Stimulated activated naive CD8-positive, alpha-beta T cell treated with anti-CD3 and anti-CD28 coated beads, Interleukin-15, Interleukin-2, amounts not matched to agents 100 ng/mL and 50 ng/mL, for 24 hours (primary cell): ENCODE data around the gene RB1.
A peak's percentile ranks its signal among the peaks of the same experiment; 100 is the strongest.
"Not testable (repeated sequence)": the region's sequence is repeated elsewhere in the genome, so short reads cannot be mapped to it uniquely, and the experiment has no call there.

Experiments
- H3K27ac Mint-ChIP-seq: one replicate; pipeline ENCODE4 v1.8.0; 2021; ENCODE audit warnings: mild to moderate bottlenecking, mixed read lengths
- H3K27me3 Mint-ChIP-seq: one replicate; pipeline ENCODE4 v1.8.0; 2021; ENCODE audit warnings: mixed read lengths
- H3K36me3 Mint-ChIP-seq: one replicate; pipeline ENCODE4 v1.8.0; 2021; ENCODE audit warnings: low read depth, mixed read lengths
- H3K4me1 Mint-ChIP-seq: one replicate; pipeline ENCODE4 v1.8.0; 2021; ENCODE audit warnings: low read depth, mixed read lengths
- H3K4me3 Mint-ChIP-seq: one replicate; pipeline ENCODE4 v1.8.0; 2021; ENCODE audit warnings: mild to moderate bottlenecking, mixed read lengths
- H3K9me3 Mint-ChIP-seq: one replicate; pipeline ENCODE4 v1.8.0; 2021; ENCODE audit warnings: mixed read lengths

The RB1 gene

GRCh38 chr13:48317511-48318376 lies 14.2 kb downstream of the RB1 start:
- H3K27ac Mint-ChIP-seq = no peak overlapping the region
- H3K27me3 Mint-ChIP-seq = no peaks in the 10 kb centered on the region
- peaks cover 4% of the 10 kb centered on the region for H3K9me3 Mint-ChIP-seq
- H3K4me1 Mint-ChIP-seq = peaks cover 49% of the 10 kb centered on the region
- peaks cover 67% of the 10 kb centered on the region for H3K36me3 Mint-ChIP-seq
- H3K4me3 Mint-ChIP-seq = no peak overlapping the region

DNA sequence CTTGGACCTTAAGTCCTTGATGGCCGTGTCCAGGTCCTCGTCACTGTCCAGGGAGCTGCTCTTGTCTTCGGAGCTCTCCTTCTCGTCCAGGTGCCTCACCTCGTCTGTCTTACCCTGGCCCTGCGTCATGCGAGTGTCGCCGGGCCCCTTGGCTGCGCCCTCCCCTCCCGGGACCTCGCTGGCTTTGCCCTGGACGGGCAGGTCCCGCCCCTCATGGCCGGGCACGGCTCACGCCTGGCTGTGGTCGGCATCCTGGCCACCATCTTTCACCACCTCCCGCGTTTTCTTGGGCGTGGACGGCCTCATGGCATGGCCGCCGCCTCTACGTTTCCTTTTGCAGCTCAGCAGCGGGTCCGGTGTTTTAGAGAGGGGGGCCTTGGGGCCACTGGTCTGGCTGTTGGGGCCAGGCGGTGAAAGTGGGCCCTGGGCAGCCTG lies 14.8 kb downstream of the RB1 start:
- H3K36me3 Mint-ChIP-seq = peaks cover 64% of the 10 kb centered on the region
- no peaks in the 10 kb centered on the region for H3K27me3 Mint-ChIP-seq
- peak overlapping the region; percentile 41 for H3K4me3 Mint-ChIP-seq
- H3K27ac Mint-ChIP-seq = no peak overlapping the region
- peaks cover 49% of the 10 kb centered on the region for H3K4me1 Mint-ChIP-seq
- H3K9me3 Mint-ChIP-seq = peaks cover 4% of the 10 kb centered on the region

DNA sequence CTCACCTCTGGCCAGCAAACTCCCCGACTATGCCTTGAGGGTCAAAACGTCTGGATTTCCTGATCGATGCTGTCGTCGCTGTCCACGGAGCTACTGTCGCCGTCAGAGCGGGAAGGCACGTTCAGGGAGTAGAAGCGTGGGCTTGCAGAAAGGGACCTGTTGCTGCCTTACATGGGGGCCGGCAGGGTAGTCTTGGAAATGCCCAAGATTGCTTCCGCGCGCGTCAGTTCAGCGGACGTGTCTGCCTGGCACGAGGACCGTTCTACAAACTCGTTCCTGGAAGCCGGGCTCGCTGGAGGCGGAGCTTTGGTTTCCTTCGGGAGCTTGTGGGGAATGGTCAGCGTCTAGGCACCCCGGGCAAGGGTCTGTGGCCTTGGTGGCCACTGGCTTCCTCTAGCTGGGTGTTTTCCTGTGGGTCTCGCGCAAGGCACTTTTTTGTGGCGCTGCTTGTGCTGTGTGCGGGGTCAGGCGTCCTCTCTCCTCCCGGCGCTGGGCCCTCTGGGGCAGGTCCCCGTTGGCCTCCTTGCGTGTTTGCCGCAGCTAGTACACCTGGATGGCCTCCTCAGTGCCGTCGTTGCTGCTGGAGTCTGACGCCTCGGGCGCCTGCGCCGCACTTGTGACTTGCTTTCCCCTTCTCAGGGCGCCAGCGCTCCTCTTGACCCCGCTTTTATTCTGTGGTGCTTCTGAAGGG lies 15.4 kb downstream of the RB1 start:
- no peaks in the 10 kb centered on the region for H3K27me3 Mint-ChIP-seq
- peaks cover 51% of the 10 kb centered on the region for H3K4me1 Mint-ChIP-seq
- peaks cover 4% of the 10 kb centered on the region for H3K9me3 Mint-ChIP-seq
- H3K27ac Mint-ChIP-seq = no peak overlapping the region
- peaks cover 63% of the 10 kb centered on the region for H3K36me3 Mint-ChIP-seq
- H3K4me3 Mint-ChIP-seq = peak overlapping the region; percentile 78

DNA sequence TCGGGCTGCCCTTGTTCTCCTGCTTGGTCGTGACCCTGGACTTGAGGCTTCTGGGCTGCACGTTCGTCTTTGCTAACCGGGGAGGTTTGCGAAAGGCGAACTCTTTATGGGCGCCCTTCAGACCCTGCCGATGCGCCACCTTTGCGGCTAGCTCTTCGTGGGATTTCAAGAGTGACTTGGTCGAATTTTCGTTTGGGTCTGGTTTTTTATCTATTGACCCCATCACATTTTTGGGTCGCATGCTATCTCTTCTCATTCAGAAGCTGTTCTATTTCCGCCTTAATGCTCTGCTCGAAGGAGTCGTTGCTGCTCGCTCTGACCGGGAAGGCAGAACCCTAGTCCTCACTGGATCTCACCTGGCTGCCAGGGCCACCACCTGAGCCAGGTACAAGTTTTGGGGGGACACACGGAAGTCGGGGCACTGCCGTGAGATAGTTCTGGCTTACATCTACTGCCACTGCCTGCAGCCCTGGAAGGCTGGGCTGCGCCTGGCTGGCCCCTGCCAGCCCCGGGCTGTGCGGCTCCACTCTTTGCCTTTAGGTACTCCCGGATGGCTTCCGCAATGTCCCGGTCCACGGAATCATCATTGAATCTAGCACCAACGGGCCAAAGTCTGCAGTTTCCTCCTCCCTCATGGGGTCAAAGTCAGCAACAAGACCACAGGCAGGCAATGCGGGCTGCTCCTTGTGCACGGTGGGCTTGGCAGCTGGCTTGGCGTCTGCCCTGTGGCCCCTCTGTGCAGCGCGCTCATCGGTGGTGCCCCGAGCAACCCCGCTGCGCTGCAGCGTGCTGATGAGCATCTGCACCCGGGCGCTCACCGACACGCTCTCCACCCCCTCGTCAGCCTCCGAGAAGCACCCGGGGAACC lies 16.2 kb downstream of the RB1 start:
- H3K27me3 Mint-ChIP-seq = no peaks in the 10 kb centered on the region
- H3K9me3 Mint-ChIP-seq = peaks cover 4% of the 10 kb centered on the region
- peak overlapping the region; percentile 78 for H3K4me3 Mint-ChIP-seq
- H3K4me1 Mint-ChIP-seq = peaks cover 55% of the 10 kb centered on the region
- H3K27ac Mint-ChIP-seq = no peak overlapping the region
- H3K36me3 Mint-ChIP-seq = peaks cover 63% of the 10 kb centered on the region

DNA sequence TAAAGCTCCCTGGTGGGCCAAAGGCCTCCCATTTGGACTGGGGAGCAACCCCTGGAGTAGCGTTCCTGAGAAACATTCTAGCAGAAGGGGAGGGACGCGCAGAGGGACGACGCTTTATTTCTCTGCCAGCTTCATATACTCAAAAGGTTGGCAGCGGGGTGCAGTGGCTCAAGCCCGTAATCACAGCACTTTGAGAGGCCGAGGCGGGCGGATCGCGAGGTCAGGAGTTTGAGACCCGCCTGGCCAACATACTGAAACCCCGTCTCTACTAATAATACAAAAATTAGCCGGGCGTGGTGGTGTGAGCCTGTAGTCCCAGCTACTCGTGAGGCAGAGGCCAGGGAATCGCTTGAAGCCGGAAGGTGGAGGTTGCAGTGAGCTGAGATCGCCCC lies 16.8 kb downstream of the RB1 start:
- Mint-ChIP-seq H3K36me3 (peaks cover 57% of the 10 kb centered on the region), H3K27me3 (no peaks in the 10 kb centered on the region), H3K27ac (no peak overlapping the region), H3K4me1 (peaks cover 52% of the 10 kb centered on the region), H3K4me3 (peak overlapping the region; percentile 78), H3K9me3 (peaks cover 4% of the 10 kb centered on the region)

DNA sequence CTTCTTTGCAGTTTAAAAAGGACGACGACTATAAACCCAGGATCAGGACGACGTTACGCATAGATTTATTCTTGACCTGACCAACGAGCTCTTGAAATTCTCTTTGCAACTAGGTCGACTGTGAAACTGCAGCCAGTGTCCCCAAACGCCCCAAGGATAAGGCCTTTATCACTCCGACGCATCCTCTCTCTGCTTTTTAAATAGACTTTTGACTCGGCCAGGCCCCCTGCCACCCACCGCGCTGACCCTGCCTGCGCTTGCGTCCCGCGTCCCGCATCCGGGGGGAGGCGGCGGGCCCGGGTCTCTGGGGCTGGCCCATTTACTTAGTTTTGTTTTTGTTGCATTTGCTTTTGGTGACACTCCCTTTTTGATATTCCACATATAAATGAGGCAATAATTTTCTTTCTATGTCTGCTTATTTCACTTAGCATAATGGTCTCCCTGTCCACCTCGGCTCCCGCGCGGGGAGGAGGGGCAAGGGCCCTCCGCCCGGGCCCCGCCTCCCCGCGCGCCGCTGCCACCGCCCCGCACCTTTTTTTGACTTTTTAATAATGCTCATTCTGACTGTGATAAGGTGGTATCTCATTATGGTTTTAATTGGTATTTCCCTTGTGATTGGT lies 17.4 kb downstream of the RB1 start:
- Mint-ChIP-seq H3K36me3 (peaks cover 54% of the 10 kb centered on the region), H3K9me3 (peaks cover 4% of the 10 kb centered on the region), H3K27me3 (no peaks in the 10 kb centered on the region), H3K4me3 (peak overlapping the region; percentile 78), H3K4me1 (peaks cover 47% of the 10 kb centered on the region), H3K27ac (no peak overlapping the region)

DNA sequence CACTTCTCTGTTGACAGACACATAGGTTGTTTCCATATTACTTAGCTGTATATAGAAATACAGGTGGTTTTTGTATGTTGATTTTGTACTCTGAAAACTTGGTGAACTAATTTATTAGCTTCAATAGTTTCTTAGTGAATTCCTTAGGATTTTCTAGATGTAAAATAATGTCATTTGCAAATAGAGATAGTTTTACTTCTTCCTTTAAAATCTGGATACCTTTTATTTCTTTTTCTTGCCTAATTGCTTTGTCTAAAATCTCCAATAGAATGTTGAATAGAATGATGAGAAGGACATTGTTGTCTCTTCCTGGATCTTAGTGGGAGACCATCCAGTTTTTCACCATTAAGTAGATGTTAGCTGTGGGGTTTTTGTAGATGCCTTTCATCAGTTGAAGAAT lies 18.7 kb downstream of the RB1 start:
- Mint-ChIP-seq H3K36me3 (peaks cover 49% of the 10 kb centered on the region), H3K27ac (no peak overlapping the region), H3K9me3 (peaks cover 4% of the 10 kb centered on the region), H3K27me3 (no peaks in the 10 kb centered on the region), H3K4me1 (peaks cover 47% of the 10 kb centered on the region), H3K4me3 (no peak overlapping the region)

- Mint-ChIP-seq H3K4me1 (peaks cover 9% of the 10 kb centered on the region), H3K4me3 (no peak overlapping the region), H3K36me3 (peaks cover 35% of the 10 kb centered on the region), H3K27ac (no peak overlapping the region), H3K9me3 (peaks cover 4% of the 10 kb centered on the region), H3K27me3 (no peaks in the 10 kb centered on the region)
These were observed 30.4 kb downstream of the RB1 start for GRCh38 chr13:48333976-48334375.

DNA sequence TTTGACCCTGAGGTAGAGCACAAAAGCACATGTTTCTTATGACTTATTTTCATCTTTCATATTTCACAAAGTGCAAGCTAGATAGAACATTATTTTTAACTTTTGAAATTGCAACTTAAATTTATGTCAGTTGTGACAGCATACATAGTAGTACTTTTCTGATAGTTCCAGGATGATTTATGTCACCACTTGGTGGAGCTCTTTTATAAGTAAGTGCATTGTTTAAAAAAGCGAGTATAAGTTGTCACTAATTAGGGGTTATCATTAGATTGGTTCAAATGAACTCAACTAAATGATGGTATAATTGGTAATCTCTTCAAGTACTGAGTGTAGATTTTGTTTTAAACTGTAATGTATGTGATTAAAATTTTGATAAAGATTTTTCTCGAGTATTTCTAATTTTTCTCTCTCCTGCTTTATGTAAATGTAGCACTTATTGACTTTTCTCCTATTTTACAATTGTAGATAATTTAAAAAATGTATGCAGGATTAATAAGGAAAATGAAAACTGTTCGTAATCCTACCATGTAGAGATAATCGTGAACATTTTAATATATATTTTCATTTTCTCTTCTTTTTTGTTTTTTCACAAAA lies 31.1 kb downstream of the RB1 start:
- Mint-ChIP-seq H3K27me3 (no peaks in the 10 kb centered on the region), H3K4me1 (peaks cover 9% of the 10 kb centered on the region), H3K36me3 (peaks cover 35% of the 10 kb centered on the region), H3K9me3 (peaks cover 4% of the 10 kb centered on the region), H3K27ac (no peak overlapping the region), H3K4me3 (no peak overlapping the region)

DNA sequence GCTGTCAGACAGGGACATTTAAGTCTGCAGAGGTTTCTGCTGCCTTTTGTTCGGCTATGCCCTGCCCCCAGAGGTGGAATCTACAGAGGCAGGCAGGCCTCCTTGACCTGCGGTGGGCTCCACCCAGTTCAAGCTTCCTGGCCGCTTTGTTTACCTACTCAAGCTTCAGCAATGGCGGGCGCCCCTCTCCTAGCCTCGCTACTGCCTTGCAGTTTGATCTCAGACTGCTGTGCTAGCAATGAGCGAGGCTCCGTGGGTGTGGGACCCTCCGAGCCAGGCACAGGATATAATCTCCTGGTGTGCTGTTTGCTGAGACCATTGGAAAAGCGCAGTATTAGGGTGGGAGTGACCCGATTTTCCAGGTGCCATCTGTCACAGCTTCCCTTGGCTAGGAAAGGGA lies 35.6 kb downstream of the RB1 start:
- H3K9me3 Mint-ChIP-seq, H3K27me3 Mint-ChIP-seq, H3K4me1 Mint-ChIP-seq, H3K27ac Mint-ChIP-seq, H3K4me3 Mint-ChIP-seq: not testable (repeated sequence)
- peaks cover 33% of the 10 kb centered on the region for H3K36me3 Mint-ChIP-seq

DNA sequence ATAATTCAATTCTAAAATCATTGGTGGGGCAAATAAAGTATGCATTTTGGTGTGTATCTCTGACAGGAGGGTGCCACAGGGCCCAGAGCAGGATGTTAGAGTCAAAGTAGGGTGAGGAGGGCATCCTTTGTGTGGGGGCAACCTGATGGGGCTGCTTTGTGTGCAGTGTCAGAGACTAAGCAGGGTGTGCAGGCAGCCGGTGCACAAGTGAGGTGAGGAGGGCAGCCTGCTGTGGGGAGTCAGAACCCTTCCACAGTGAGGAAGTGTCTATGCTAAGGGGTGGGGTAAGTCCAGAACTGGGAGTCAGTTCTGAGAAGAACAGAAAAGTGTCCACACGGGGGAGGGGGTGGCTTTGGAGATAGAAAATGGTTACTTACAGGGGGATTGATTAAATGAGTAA lies 40.7 kb downstream of the RB1 start:
- Mint-ChIP-seq H3K36me3 (peaks cover 39% of the 10 kb centered on the region), H3K4me1 (no peaks in the 10 kb centered on the region), H3K27ac (no peak overlapping the region), H3K9me3 (peaks cover 1% of the 10 kb centered on the region), H3K27me3 (no peaks in the 10 kb centered on the region), H3K4me3 (no peak overlapping the region)

GRCh38 chr13:48346583-48346982 lies 43.0 kb downstream of the RB1 start:
- Mint-ChIP-seq H3K36me3 (peaks cover 55% of the 10 kb centered on the region), H3K4me1 (no peaks in the 10 kb centered on the region), H3K9me3 (peaks cover 6% of the 10 kb centered on the region), H3K27ac (no peak overlapping the region), H3K4me3 (no peak overlapping the region), H3K27me3 (no peaks in the 10 kb centered on the region)

GRCh38 chr13:48349525-48349924 lies 46.0 kb downstream of the RB1 start:
- Mint-ChIP-seq H3K4me1 (no peaks in the 10 kb centered on the region), H3K27me3 (no peaks in the 10 kb centered on the region), H3K36me3 (peaks cover 78% of the 10 kb centered on the region), H3K27ac (no peak overlapping the region), H3K4me3 (no peak overlapping the region), H3K9me3 (peaks cover 28% of the 10 kb centered on the region)

DNA sequence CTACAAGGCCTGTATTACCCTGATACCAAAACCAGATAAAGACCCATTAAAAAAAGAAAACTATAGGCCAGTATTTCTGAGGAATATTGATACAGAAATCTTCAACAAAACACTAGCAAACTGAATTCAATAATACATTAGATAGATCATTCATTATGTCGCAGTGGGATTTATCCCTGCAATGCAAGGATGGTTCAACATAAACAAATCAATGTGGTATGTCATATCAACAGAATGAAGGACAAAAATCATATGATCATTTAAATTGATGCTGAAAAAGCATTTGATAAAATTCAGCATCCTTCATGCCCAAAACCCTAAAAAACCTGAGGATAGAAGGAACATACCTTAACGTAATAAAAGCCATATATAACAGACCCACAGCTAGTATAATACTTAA lies 50.0 kb downstream of the RB1 start:
- Mint-ChIP-seq H3K9me3 (peaks cover 35% of the 10 kb centered on the region), H3K27me3 (no peaks in the 10 kb centered on the region), H3K36me3 (peaks cover 63% of the 10 kb centered on the region), H3K4me3 (no peak overlapping the region), H3K4me1 (no peaks in the 10 kb centered on the region), H3K27ac (no peak overlapping the region)
